GM12872 (cell line): ENCODE measurements around the gene SHC4.

Source experiments
- TF ChIP-seq, protein P1 (sequence below): IDR thresholded peaks from 3 replicates; pipeline ENCODE4 v1.5.1; 2011; ENCODE audit warnings: low read depth, mild to moderate bottlenecking, low read length, moderate library complexity; ENCODE audit not compliant: insufficient read depth

Gene SHC4

DNA sequence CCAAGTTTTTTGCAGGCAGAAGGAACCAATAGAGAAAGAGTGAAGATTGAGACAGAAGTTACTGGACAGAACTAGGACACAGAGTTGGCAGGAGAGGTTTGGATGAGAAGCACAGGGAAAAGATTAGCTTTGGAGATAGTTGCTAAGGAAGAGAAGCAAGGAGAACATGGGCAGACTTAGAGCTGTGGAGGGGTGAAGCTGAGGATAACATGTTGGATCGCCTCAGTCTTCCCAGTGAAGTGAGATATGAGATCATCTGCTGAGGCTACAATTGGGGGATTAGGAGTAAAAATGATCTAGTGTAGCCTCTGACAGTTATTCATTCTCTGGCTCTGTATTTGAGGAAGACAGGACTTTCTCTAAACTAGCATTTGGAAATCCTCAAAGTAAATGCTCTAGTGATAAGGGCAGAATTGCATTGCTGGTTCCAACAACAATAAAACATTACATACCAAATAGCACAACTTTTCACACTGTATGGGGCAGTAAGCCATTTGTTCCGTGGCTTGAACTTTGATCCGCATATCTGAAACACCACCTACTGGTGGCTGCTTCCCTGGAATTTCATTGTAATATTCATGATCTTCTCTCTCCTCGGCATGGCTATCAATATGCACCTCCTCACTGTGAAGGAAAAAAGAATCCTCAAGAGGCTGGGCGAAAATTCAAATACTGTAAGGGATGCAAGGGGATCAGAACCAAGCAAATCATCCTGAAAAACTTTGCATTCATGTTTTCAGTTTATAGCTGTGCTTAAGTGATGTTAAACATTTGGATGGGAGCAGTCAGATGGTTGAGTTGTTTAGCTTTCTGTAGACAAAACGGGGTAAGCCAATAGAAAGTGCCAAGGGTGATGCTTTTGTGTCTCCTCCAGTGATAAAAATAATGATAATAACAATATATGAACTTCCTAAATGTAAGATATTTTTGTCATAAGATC is 107.9 kb downstream of the SHC4 start:
- TF ChIP-seq, protein P1, sequence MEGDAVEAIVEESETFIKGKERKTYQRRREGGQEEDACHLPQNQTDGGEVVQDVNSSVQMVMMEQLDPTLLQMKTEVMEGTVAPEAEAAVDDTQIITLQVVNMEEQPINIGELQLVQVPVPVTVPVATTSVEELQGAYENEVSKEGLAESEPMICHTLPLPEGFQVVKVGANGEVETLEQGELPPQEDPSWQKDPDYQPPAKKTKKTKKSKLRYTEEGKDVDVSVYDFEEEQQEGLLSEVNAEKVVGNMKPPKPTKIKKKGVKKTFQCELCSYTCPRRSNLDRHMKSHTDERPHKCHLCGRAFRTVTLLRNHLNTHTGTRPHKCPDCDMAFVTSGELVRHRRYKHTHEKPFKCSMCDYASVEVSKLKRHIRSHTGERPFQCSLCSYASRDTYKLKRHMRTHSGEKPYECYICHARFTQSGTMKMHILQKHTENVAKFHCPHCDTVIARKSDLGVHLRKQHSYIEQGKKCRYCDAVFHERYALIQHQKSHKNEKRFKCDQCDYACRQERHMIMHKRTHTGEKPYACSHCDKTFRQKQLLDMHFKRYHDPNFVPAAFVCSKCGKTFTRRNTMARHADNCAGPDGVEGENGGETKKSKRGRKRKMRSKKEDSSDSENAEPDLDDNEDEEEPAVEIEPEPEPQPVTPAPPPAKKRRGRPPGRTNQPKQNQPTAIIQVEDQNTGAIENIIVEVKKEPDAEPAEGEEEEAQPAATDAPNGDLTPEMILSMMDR: peak; percentile 15; the same call in 1 of the 3 replicates

DNA sequence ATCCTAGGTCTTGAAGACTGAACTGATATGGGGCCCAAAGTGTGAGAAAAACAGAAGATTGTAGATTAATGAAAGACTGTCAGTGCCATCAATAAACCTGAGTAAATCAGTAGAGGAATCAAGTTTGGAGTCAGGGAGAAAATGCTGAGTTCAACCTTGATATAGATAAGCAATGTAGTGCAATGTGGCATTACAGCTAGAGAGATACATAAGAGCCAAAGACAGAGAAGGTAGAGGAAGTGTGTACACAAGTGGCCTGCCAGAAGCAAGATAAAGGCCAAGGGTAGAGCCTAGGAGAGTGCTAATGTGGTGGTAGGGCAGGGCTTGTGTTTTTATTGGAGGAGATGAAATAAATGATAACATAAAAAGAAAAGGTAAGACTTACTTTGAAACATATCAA is 111.8 kb downstream of the SHC4 start:
- TF ChIP-seq, protein P1: no peak

DNA sequence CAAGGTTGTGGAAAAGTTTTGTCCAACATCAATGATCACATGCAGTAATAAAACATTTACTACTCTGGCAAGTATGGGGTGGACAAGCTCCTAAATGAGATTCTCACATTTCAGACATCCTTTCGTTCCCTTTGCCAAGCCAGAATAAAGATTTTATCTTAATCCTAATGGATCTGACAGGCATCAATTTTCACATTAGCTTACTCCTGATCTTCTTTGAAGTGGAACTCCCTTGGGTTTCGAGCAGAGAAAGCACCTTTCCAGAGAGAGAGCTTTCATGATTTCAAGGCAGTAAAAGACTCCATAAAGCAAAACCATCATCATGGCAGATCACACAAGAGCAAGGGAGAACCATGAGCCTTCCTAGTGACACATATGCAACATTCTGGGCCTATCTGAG is 113.1 kb downstream of the SHC4 start:
- TF ChIP-seq, protein P1: no peak

DNA sequence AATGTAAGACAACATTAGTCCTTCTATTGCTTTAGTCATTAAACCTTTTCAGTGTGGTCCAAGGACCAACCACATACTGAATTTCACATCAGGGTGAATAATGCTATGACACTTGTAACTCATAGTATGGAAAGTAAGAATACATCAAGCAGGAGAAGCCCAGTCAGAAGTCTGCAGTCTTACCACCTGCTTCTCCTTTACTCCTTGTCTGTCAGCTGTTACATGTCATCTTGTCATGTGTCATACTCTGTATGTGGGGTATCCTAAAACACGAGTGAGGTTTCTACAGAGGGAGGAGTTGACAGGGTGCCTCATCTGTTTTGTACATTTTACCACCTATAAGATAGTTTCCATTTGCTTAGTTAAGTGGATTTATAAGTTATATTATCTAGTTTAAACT is 118.6 kb downstream of the SHC4 start:
- TF ChIP-seq, protein P1: no peak

DNA sequence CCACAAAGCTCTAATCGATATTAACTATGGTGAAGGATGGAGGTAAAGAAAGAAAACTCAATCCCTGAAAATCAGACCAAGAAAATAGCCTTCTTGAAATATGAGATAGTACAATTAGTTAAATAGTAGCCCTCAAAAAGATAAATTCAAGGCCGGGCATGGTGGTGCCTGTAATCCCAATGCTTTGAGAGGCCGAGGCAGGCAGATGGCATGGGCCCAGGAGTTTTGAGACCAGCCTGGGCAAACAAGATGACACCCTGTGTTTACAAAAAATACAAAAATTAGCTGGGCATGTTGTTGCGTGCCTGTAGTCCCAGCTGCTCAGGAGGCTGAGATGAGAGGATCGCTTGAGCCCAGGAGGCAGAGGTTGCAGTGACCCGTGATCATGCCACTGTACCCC is 121.2 kb downstream of the SHC4 start:
- TF ChIP-seq, protein P1: no peak

DNA sequence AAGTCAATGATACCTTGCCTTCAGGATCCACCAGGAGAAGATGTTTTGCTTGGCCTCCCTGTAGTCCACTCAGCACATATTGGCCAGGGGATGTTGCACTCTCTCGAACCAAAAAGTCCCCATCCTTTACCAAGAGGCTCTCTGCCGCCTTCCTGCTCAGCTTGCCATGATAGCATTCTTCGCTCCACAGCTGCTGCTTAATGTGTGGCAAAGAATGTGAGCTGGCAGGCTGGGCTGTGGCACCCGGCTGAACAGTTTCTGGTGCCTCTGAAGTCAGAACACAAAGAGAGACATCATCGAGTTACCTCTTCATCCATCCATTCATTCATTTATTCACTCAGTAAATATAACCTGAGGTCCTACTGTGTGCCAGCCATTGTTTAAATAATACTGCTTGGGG is 129.0 kb downstream of the SHC4 start:
- TF ChIP-seq, protein P1: no peak

DNA sequence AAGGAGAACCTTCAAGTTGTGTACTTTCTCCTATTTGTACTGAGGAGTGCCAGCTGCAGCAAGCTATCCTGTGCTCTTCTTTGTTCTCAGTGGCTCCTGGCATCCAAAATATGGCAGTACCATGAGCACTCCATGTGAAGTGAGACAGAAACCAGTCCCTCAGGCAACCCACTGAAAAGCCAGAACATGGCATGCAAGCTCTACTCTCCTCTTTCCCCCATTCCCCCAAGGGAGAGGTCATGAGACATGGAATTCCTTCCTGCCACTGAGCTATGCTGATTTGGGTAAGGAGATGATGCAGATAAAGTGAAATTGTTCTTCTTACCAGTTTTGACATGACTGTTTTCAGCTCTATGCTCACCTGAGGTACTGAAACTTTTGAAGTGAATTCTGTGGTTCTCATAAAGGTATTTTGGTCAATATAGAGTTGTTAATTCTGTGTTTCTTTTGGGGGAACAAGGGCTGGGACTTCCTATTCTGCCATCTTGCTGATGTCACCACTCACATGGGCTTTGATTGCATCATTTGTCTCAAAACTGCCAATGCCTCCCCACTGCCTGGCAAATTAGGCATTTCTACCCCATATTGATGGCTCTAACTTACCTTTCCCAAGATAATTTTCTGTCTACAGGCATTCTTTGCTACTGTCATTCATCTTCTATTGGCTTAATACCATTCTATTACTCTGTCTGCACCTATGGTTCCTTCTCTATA is 130.0 kb downstream of the SHC4 start:
- TF ChIP-seq, protein P1: no peak
